ENCODE data around the gene MCU.
"Not testable (repeated sequence)": the region's sequence is repeated elsewhere in the genome, so short reads cannot be mapped to it uniquely, and the experiment has no call there.

Gene MCU

DNA sequence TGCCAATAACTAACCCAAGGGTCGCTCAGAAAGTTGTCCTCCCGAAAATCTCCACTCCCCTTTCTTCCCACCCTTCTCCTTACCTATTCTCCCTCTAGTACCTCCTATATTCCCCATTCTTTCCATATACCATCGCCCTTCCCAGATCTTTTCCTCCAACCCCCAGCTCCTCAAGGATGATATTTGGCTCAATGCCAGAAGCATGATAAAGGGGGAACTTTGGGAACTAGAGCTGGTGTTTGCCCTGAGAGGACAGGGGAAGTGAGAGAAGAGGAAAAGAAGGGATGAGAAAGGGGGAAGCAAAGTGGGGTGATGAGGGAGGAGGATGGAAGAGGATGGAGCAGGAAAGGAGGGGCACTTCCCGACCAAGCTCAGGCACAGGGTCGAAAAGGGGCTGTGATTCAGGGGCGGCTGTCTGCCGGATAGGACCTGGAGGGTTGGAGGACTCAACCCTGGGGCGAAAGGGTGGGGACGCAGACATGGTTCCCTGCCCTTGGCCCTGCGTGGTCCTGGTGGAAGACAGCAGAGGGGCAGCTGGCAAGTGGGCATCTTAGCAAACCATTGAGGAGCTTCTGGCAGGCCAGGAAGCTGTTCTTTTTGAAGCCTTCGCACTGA is 203.4 kb downstream of the MCU start:
- DNase-seq (ENCODE audit: low spot score): no peak

GRCh38 chr10:72898616-72899015 is 206.7 kb downstream of the MCU start:
- no peak for DNase-seq (ENCODE audit: low spot score)

GRCh38 chr10:72899545-72899944 is 207.6 kb downstream of the MCU start:
- DNase-seq (ENCODE audit: low spot score): no peak

GRCh38 chr10:72903941-72904446 is 212.1 kb downstream of the MCU start:
- DNase-seq (ENCODE audit: low spot score): not testable (repeated sequence)

- no peak for DNase-seq (ENCODE audit: low spot score)
Observed at GRCh38 chr10:72904806-72905205, 212.9 kb downstream of the MCU start.

- no peak for DNase-seq (ENCODE audit: low spot score)
Observed at GRCh38 chr10:72906446-72906845, 214.5 kb downstream of the MCU start.

DNA sequence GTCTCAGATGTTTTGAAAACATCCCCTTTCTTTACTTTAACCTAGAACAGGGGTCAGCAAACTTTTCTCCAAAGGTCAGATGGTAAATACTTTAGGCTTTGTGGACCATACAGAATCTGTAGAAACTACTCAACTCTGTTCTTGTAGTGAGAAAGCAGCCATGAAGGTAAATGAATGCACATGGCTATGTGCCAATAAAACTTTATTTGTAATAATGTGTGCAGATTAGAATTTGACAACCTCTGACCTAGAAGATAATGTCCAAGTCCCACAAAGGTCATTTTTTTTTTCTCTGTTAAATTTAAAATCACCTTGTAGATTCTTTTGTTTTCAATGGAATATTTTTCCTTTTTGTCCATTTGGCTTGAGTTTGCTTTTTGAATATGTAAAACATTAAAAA is 218.8 kb downstream of the MCU start:
- no peak for DNase-seq (ENCODE audit: low spot score)

DNA sequence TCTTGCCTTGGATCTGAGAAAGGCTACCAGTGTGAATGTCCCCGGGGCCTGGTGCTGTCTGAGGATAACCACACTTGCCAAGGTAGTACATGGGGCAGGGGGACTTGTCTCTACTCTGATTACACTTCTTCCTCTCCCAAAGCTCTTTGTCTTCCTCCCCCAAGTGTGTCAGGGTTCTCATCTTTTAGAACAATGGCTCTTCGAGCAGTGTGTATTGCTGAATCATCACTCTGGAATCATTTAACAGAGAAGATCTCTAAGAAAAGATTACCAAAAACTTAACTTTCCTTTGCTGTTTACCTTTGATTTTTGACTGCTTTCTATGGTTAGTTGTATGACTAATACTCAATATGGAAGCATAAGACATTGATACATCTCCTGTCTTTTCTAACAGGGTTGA is 219.8 kb downstream of the MCU start:
- DNase-seq (ENCODE audit: low spot score): no peak

DNA sequence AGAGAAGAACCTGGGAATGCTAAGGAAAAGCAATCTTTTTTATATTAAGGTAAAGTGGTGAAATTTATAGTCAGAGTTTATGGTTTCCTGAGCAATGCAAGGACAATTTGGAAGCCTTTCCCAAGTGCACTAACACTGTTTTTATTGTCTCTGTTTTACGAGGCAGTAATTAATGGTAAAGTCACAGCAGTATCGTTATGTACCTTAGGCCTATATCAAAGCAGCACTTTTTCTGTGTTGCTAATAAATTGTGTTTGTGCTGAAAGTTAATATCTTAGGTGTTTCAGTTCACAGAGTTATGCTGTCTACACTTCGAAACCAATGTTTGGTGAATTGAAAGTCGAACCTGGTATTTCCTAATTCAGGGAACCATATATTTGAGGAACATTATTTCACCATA is 220.8 kb downstream of the MCU start:
- no peak for DNase-seq (ENCODE audit: low spot score)

- no peak for DNase-seq (ENCODE audit: low spot score)
Observed at GRCh38 chr10:72913287-72913686, 221.3 kb downstream of the MCU start.

DNA sequence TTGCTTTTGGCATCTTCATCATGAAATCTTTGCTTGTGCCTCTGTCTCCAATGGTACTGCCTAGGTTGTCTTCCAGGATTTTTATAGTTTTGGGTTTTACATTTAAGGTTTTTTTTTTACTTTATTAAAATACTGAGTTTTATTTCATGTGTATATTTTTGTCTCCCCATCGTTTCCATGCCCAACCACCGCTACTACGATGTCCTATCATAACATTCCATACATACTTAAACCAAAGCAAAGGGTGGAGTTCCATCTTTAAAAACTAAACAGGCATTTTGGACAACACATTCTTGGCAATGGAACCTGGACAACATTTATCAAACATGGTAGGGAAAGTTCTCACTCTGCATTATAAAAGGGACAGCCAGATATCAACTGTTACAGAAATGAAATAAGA is 225.3 kb downstream of the MCU start:
- not testable (repeated sequence) for DNase-seq (ENCODE audit: low spot score)

- not testable (repeated sequence) for DNase-seq (ENCODE audit: low spot score)
Observed at GRCh38 chr10:72917803-72918332, 225.9 kb downstream of the MCU start.

- no peak for DNase-seq (ENCODE audit: low spot score)
Observed at GRCh38 chr10:72918352-72918751, 226.4 kb downstream of the MCU start.

- not testable (repeated sequence) for DNase-seq (ENCODE audit: low spot score)
Observed at GRCh38 chr10:72921147-72921683, 229.3 kb downstream of the MCU start.

- no peak for DNase-seq (ENCODE audit: low spot score)
Observed at GRCh38 chr10:72924351-72924750, 232.4 kb downstream of the MCU start.

DNA sequence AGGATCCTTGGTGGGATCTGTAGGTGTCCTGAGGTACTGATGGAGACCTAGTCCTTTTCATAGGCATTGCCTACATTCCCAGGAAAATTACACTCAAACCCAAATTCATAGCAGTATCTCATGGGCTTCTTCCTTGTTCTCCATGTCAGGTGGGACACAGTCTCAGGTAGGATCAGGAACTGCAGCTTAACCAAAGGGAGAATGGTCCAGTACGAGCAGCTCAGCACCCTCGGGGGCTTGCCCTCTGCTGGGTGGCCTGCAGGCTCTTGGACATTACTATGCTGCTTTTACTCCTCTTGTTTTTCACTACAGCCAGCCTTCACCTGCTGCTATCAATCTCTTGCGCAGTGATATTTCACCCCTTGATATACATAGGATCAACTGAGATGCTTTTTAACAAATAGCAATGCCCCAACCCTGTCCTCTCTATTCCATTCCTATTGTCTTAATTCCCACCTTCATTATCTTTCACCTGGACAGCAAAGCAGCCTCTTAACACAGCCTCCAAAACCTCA is 234.1 kb downstream of the MCU start:
- DNase-seq (ENCODE audit: low spot score): no peak

- DNase-seq (ENCODE audit: low spot score): no peak
Observed at GRCh38 chr10:72927485-72927884, 235.5 kb downstream of the MCU start.

GRCh38 chr10:72928798-72929197 is 236.9 kb downstream of the MCU start:
- no peak for DNase-seq (ENCODE audit: low spot score)

DNA sequence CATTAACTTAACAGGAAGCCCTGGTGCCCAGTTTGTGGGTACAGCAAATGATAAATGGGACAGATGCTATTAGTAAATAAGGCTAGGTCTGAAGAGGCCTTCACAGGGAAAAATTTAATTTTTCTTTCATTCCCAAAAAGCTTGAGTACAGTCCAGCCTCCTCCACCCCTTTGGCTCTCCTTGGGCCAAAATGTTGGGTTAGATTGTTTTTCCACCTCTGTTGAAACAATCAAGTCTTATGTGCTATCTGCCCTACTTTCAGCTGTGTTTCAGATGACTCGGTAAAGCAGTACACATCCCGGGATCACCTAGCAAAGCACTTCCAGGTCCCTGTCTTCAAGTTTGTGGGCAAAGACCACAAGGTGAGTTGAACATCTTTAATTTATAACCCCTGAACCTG is 238.3 kb downstream of the MCU start:
- DNase-seq (ENCODE audit: low spot score): no peak

DNA sequence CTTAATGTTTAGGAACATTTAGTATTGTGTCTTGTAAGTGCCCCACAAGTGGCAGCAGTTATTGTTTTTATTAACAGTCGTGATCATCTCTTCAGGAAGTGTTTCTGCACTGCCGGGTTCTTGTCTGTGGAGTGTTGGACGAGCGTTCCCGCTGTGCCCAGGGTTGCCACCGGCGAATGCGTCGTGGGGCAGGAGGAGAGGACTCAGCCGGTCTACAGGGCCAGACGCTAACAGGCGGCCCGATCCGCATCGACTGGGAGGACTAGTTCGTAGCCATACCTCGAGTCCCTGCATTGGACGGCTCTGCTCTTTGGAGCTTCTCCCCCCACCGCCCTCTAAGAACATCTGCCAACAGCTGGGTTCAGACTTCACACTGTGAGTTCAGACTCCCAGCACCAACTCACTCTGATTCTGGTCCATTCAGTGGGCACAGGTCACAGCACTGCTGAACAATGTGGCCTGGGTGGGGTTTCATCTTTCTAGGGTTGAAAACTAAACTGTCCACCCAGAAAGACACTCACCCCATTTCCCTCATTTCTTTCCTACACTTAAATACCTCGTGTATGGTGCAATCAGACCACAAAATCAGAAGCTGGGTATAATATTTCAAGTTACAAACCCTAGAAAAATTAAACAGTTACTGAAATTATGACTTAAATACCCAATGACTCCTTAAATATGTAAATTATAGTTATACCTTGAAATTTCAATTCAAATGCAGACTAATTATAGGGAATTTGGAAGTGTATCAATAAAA is 240.5 kb downstream of the MCU start:
- no peak for DNase-seq (ENCODE audit: low spot score)

- DNase-seq (ENCODE audit: low spot score): no peak
Observed at GRCh38 chr10:72935361-72935760, 243.4 kb downstream of the MCU start.

Measured in SK-N-DZ (cell line).